ENCODE data around the gene DNAJC9. TPM values are rescaled to one million over a fixed set of nuclear protein-coding genes. Genes with fewer than 3 reads are reported as not detected.

The DNAJC9 gene
- total RNA-seq, 1 donor = 29.6 TPM

Small RNA genes within 50 kb of the gene (small RNA-seq; reads per million reads assigned to genes)
- gene RF00019 (not detected), gene RNU6-833P (not detected)

Other genes with a start within 250 kb of the DNAJC9 start
- gene P4HA1, start 150.4 kb downstream of the DNAJC9 start, total RNA-seq = 7.3 TPM
- 1.6 TPM for gene NUDT13, start 136.8 kb downstream of the DNAJC9 start, total RNA-seq
- gene ECD, start 79.2 kb downstream of the DNAJC9 start, total RNA-seq = 26.9 TPM
- 18.3 TPM for gene FAM149B1, start 79.1 kb downstream of the DNAJC9 start, total RNA-seq
- 58.2 TPM for gene MRPS16, start 5.4 kb upstream of the DNAJC9 start, total RNA-seq
- 1.1 TPM for gene CFAP70, start 111.6 kb upstream of the DNAJC9 start, total RNA-seq
- 116 TPM for gene ANXA7, start 166.8 kb upstream of the DNAJC9 start, total RNA-seq
- gene MSS51, start 186.3 kb upstream of the DNAJC9 start, total RNA-seq = 1.3 TPM
- 7.8 TPM for gene PPP3CB, start 248.8 kb upstream of the DNAJC9 start, total RNA-seq

Data from hematopoietic multipotent progenitor cell (in vitro differentiated cells).